Measurements from ENCODE around the gene DYRK2.

DYRK2 gene

GRCh38 chr12:67648521-67649260 is at the start of gene DYRK2:
DYRK2 (plus strand) TSS chr12:67648745; CDS start chr12:67649134, 389 bp downstream.
- peak; percentile 90 for DNase-seq

DNA sequence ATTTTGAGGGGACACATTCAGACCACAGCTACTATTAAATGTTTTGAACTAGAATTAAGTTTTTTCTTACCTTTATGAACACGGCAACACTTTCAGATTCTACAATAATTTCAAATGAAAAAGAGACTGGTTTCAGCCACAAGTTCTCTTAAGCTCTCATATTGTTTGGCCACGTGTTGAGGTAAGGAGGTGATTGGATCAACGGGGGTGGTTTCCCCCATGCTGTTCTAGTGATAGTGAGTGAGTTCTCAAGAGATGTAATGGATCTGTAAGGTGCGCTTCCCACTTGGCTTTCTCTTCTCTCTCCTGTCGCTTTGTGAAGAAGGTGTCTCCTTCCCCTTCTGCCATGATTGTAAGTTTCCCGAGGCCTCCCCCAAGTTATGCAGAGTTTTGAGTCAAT is 48.9 kb upstream of the DYRK2 start:
- no peak for DNase-seq

- DNase-seq = no peak
These were observed 47.4 kb upstream of the DYRK2 start for GRCh38 chr12:67601126-67601525.

DNA sequence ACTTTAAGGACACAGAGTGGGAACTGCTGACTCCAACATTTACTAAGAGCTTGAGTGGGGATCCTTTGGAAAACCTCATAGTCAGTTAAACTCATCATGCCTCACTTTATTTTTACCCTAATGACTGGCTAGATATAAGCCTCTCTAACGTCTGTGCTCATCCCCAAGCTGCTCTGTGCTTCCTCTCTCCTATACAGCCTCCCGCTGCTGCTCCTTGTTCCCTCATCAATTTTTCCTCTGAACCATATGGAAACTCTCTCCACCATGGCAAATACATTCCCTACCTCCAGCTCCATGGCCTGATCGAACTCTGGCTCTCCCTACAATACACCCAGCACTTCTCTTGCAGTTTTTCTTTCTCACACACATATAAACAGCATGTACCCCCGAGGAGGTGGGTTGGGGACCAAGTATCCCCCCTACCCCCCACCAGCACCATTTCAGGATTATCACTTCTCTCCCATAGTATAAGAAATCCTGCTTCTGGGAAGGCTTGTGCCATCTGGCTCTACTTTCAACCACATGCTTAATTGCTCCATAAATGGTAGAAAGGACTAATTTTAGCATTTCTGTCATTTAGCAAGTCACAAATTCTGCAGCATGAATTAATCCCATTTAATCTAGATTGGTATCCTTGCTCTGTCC is 39.2 kb upstream of the DYRK2 start:
- no peak for DNase-seq

DNA sequence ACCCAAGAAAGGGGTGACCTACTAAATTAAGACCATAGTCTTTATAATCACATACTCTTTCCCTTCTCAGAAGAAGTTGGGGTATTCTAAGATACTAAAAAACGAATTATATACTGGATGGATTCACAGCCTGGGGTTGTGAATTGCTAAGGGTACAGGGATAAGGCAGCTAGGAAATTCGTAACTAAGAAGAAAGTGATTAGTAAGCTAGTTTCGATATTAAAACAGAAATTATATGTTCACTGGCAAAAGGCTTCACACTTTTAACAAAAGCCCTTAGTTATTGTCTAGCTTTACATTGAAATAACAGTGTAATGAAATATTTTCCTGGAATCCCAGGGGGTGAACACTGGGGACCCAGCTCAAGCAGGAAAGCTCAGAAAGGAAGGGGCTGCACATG is 35.5 kb upstream of the DYRK2 start:
- DNase-seq = no peak

- DNase-seq = no peak
These were observed 30.9 kb upstream of the DYRK2 start for GRCh38 chr12:67617629-67618028.

DNA sequence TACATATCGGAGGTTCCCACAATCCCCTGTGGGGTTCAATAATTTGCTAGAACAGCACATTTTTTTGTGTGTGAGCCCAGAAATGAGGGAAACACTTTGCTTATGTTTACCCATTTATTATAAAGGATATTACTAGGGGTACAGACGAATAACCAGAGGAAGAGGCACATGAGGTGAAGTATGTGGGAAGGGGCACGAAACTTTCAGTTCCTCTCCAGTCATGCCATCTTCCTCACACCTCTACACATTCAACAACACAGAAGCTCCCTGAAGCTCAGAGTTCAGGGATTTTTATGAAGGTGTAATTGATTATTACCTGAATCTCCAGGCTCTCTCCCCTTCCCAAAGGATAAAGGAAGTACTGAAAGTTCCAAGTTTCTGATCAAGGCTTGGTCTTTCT is 30.2 kb upstream of the DYRK2 start:
- DNase-seq = no peak

DNA sequence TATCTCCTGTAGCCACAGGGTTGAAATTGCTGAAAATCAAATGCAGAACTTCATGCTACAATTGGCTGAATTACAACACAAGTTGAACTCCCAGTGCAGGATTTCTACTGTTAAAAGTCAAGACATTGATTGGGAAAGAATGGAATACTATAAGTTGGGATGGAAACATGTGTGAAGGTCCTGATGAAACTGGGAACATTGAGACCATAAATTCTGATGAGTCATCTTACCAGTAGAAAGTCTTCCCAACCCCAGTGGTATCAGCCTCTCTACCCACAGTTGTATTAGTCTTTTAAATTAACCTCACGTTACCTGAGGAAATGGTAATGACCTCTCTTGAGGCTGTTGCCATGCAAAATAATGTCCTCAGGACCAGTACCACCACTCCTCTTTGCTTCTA is 27.4 kb upstream of the DYRK2 start:
- no peak for DNase-seq

DNA sequence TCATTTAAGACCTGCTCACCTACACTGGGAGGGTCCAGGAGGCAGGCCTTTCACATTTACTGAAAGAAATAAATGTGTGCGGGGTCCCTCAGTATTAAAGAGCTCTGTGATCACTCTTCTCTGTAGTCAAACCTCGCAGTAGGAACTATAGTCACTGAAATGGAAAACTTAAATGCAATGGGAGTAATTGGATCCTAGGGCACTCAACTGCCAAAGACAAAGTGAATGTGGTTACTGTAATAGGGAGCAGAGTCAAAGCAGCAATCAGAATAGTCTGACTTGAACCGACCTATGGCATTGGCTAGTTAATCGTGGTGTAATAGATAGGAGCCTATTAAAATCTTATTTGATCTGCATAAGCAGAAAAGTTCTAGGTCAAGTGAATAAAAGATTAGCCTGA is 26.6 kb upstream of the DYRK2 start:
- no peak for DNase-seq

DNA sequence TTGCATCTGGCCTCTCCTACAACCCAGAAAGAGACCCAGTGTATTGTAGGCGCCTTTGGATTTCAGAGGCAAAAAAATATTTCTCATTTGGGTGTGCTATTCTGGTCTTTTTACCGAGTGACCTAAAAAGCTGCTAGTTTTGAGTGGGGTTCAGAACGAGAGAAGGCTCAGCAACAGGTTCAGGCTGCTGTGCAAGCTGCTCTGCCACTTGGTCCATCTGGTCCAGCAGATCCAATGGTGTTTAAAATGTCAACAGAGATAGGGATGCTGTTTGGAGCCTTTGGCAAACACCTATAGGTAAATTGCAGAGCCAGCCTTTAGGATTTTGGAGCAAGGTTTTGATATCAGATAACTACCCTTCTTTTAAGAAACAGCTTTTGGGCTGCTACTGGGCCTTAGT is 25.3 kb upstream of the DYRK2 start:
- DNase-seq = no peak

- DNase-seq = no peak
These were observed 24.2 kb upstream of the DYRK2 start for GRCh38 chr12:67624355-67624754.

DNA sequence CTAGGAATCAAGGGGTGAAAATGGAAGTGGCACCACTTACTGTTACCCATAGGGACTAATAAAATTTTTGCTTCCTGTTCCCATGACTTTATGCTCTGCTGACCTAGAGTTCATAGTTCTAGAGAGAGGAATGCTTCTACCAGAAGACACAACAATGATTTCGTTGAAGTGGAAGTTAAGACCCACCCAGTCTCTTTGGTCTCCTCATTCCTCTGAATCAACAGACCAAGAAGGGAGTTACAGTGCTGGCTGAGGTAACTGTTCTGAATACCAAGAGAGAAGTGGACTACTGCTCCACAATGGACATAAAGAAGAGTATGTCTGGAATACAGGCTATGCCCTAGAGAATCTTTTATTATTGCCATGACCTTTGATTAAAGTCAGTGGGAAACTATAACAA is 23.5 kb upstream of the DYRK2 start:
- no peak for DNase-seq

DNA sequence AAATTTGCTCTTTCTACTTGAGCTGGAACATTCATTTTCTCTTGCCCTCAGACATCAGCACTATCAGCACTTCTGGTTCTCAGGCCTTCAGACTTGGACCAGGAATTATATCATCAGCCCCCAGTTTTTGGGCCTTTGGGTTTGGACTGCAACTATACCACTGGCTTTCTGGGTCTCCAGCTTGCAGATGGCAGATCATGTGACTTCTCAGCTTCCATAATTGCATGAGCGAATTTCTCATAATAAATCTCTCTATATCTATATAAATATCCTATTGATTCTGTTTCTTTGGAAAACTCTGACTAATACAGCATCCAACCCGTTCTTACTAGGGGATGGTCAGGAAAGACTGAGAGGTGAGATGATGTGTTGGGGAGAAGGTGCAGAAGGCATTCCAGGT is 22.4 kb upstream of the DYRK2 start:
- DNase-seq = no peak

- peak; percentile 90 for DNase-seq
These were observed 18.0 kb upstream of the DYRK2 start for GRCh38 chr12:67630373-67631088.

DNA sequence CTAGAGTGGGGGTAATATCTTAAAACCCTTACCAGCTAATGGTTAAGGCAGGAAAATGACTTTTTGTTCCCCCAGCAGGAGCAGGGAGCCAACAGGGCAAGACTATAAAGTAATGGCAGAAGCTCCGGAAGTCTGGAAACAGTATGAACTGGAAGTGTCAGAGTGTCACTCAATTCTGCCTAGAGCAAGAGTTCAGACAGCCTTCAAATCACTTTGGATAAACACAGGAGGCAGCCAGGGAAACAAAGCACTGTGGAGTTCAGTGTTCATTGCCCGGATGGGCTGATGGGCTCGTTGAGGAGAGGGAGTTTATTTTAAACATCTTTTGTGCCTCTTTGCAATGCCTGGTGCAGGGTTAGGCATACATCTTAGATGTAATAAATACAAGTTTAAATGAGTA is 16.5 kb upstream of the DYRK2 start:
- no peak for DNase-seq

GRCh38 chr12:67633024-67633610 is 15.4 kb upstream of the DYRK2 start:
- no peak for DNase-seq

DNA sequence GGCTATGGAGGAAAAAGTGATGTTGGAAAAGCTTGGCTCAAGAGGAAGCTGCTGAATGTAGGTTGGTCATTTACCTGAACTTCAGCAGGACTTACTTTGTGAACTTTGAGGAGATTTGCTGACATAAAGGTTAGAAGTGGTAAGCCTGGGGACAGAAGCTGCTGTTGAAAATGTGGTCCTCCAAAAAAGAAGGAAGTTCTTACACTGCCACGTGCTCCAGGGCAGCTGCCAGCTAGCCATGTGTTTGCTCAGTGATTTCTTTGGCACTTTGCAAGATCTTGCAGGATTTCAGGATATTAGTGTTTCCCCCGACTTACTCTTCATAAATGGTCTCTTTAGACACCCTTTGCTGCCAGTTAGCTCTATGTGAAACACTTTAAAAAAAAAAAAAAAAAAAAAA is 14.8 kb upstream of the DYRK2 start:
- DNase-seq = no peak

DNA sequence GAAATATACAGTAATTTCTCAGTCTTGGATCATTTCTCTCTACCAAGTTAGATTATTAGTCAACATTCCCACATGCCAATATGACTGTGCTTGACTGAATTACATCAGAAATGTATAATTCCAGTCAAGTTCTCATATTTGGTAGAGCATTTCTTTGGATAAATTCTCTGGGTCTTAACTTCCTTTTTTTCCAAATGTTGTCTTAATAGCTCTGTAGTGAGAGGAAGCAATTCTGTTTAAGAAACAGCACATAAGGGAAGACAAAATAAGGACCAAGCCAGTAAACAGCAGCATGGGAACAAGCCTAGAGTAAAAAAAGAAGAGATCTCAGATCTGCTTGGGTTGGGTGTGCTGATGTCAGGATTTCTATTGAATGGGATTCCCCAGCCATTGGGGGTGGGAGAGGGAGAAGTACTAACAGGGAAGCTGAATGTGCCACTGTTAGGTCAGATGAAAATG is 14.2 kb upstream of the DYRK2 start:
- no peak for DNase-seq

DNA sequence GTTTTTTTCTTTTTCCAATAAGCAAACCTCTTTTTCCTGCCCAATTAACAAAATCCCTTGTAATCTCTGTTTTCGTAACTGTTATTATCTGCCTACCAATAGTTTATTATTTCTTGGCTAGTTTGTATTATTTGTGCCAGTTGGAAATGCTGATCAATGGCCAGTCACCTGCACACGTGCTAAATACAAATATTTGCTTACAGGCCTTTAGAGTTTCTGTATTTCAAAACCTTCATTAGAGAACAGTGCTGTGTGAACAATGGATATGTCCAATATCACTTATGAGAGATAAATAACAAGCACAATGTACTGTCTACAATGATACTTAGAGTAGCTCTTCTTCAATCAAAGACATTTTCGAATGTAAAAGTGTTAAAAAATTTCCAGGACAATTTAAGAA is 10.8 kb upstream of the DYRK2 start:
- DNase-seq = no peak

GRCh38 chr12:67638694-67639093 is 9.9 kb upstream of the DYRK2 start:
- DNase-seq = no peak

GRCh38 chr12:67640863-67641262 is 7.7 kb upstream of the DYRK2 start:
- no peak for DNase-seq

GRCh38 chr12:67645126-67645525 is 3.4 kb upstream of the DYRK2 start:
- no peak for DNase-seq

DNA sequence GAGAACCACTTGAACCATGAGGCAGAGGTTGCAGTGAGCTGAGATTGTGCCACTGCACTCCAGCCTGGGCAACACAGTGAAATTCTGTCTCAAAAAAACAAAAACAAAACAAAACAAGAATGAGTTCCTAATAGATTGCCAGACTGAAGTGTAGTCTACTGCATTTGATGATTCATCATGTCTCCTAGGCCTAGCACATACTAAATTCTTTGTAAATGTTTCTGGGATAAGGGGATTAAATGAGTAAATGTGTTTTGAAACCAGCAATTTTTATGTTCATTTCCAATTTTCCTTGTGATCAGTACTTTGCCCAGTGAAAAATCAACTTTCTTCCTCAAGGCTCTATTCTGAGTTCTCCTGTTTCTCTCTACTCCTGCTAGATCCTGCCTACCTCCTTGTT is 2.9 kb upstream of the DYRK2 start:
- no peak for DNase-seq

DNA sequence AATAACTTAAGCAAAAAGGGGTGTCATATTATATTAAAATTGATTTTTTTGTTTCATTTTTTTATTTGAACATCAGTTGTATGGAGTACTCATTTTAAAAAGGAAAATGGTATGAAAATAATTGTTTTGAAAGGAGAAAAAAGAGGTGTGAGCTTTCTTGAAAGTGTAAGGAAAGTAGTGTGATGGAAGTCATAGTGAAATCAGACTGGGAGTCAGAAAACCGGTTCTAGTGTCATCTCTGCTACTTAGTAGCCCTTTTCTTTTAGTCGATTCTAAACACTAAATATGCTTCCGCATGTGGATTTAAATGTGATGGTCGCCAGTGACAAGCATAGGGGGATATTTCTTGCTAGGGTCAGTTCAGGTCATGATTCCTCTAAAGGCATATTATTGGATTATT is 1.8 kb upstream of the DYRK2 start:
- no peak for DNase-seq
